Keratinocyte (primary cell): ENCODE results near the gene LIN7A.

ENCODE experiments used
- CTCF ChIP-seq, 3 experiments: IDR thresholded peaks in 1 of 3; conservative IDR thresholded peaks in 1 of 3; optimal IDR thresholded peaks in 1 of 3; 2 replicates in 2 of 3; 3 replicates in 1 of 3; pipeline versions ENCODE3 to v1.5.1; 2011; ENCODE audit warnings: low read length in 3 of 3, mild to moderate bottlenecking in 3 of 3, moderate library complexity in 2 of 3, control low read depth in 1 of 3, inconsistent platforms in 1 of 3; ENCODE audit not compliant: insufficient read depth in 2 of 3; ENCODE audit errors: extremely low read depth in 1 of 3
- EZH2 ChIP-seq: IDR thresholded peaks from one replicate; pipeline ENCODE4 v1.6.1; 2012; ENCODE audit warnings: inconsistent platforms, mild to moderate bottlenecking, low read length, moderate library complexity

- TF ChIP-seq CTCF (optimal IDR thresholded peaks at IDR 0.05 in 1 of 3, IDR thresholded peaks at IDR 0.05 in 1 of 3, conservative IDR thresholded peaks at IDR 0.05 in 1 of 3; ENCODE audit: extremely low read depth in 1 of 3, insufficient read depth in 2 of 3, low read length in 3 of 3) (no peak), EZH2 (no peak)
Measured at GRCh38 chr12:80818878-80819277, 118.9 kb downstream of the LIN7A start.
